Measurements from ENCODE around the gene RNF13.
A peak's percentile ranks its signal among the peaks of the same experiment; 100 is the strongest.
"Not testable (repeated sequence)": the region's sequence is repeated elsewhere in the genome, so short reads cannot be mapped to it uniquely, and the experiment has no call there.

The RNF13 gene

GRCh38 chr3:149898771-149899170 lies 85.8 kb downstream of the RNF13 start:
- peak; percentile 89 for DNase-seq (ENCODE audit: low read depth)

- no peak for DNase-seq (ENCODE audit: low read depth)
Measured at GRCh38 chr3:149900322-149900721, 87.3 kb downstream of the RNF13 start.

- no peak for DNase-seq (ENCODE audit: low read depth)
Measured at GRCh38 chr3:149901770-149902169, 88.8 kb downstream of the RNF13 start.

- no peak for DNase-seq (ENCODE audit: low read depth)
Measured at GRCh38 chr3:149902498-149903139, 89.6 kb downstream of the RNF13 start.

GRCh38 chr3:149906036-149906435 lies 93.0 kb downstream of the RNF13 start:
- no peak for DNase-seq (ENCODE audit: low read depth)

- no peak for DNase-seq (ENCODE audit: low read depth)
Measured at GRCh38 chr3:149908424-149908957, 95.5 kb downstream of the RNF13 start.

GRCh38 chr3:149909923-149910322 lies 96.9 kb downstream of the RNF13 start:
- no peak for DNase-seq (ENCODE audit: low read depth)

- DNase-seq (ENCODE audit: low read depth): no peak
Measured at GRCh38 chr3:149917124-149917667, 104.2 kb downstream of the RNF13 start.

- DNase-seq (ENCODE audit: low read depth): no peak
Measured at GRCh38 chr3:149919509-149919908, 106.5 kb downstream of the RNF13 start.

- no peak for DNase-seq (ENCODE audit: low read depth)
Measured at GRCh38 chr3:149920119-149920518, 107.1 kb downstream of the RNF13 start.

GRCh38 chr3:149933008-149933407 lies 120.0 kb downstream of the RNF13 start:
- DNase-seq (ENCODE audit: low read depth): no peak

GRCh38 chr3:149933858-149934257 lies 120.8 kb downstream of the RNF13 start:
- no peak for DNase-seq (ENCODE audit: low read depth)

GRCh38 chr3:149934524-149934923 lies 121.5 kb downstream of the RNF13 start:
- DNase-seq (ENCODE audit: low read depth): peak; percentile 91

- DNase-seq (ENCODE audit: low read depth): peak; percentile 57
Measured at GRCh38 chr3:149936812-149937230, 123.8 kb downstream of the RNF13 start.

GRCh38 chr3:149938392-149939055 lies 125.5 kb downstream of the RNF13 start:
- DNase-seq (ENCODE audit: low read depth): not testable (repeated sequence)

- DNase-seq (ENCODE audit: low read depth): no peak
Measured at GRCh38 chr3:149941186-149941585, 128.2 kb downstream of the RNF13 start.

GRCh38 chr3:149941946-149942345 lies 128.9 kb downstream of the RNF13 start:
- no peak for DNase-seq (ENCODE audit: low read depth)

- DNase-seq (ENCODE audit: low read depth): no peak
Measured at GRCh38 chr3:149942409-149942808, 129.4 kb downstream of the RNF13 start.

- DNase-seq (ENCODE audit: low read depth): not testable (repeated sequence)
Measured at GRCh38 chr3:149943966-149944365, 131.0 kb downstream of the RNF13 start.

GRCh38 chr3:149947231-149947630 lies 134.2 kb downstream of the RNF13 start:
- DNase-seq (ENCODE audit: low read depth): no peak

- DNase-seq (ENCODE audit: low read depth): no peak
Measured at GRCh38 chr3:149949181-149949580, 136.2 kb downstream of the RNF13 start.

GRCh38 chr3:149954812-149955211 lies 141.8 kb downstream of the RNF13 start:
- no peak for DNase-seq (ENCODE audit: low read depth)

- peak; percentile 17 for DNase-seq (ENCODE audit: low read depth)
Measured at GRCh38 chr3:149955449-149955848, 142.4 kb downstream of the RNF13 start.
